ENCODE data around the gene CD84.

CD84 gene

DNA sequence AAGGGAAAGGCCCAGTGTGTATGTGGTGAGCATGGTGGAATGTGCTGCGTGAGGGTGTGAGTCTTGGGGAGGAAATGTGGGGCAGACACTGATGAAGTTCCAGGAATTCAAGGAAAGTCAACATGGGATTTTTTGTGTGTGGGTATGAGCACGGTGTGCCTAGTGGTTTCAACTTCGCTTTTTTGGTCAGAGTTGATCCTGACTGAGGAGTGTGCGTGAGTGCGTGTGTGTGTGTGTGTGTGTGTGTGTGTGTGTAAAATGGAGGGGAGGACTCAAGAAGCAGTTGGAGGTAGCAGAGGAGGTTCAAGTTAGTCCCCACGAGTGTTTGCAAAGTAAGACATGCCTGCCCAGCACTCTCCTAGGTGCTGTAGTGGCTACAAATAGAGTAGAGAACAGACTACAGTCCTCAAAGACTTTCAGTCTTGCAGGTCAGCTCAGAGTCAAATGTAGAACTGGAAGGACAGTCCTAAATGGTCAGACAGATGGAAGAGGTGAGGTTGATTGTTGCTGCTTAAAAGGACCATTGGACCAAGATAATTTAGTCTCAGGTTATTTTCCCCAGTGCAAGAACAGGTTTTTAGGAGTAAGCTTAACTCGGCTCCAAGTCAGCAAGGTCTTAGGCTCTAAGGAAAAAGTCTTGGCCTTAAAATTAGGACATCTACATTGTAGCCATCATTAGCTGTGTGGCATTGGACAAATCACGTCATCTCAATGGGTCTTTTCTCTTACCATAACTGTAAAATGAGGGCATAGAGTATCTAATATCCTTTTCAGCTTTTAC, 42.5 kb upstream of the CD84 start:
- no peak overlapping the region for H3K4me3 ChIP-seq (ENCODE audit: low read length)
- WGBS = 87% methylated on average over 8 of the region's 8 CpGs
- H3K9me3 ChIP-seq (ENCODE audit: insufficient read depth, low read depth, low read length) = peaks cover 4% of the 10 kb centered on the region; the same call in 1 of the 2 replicates
- no peak overlapping the region for H3K9ac ChIP-seq (ENCODE audit: low read depth, low read length)
- H3K36me3 ChIP-seq (ENCODE audit: insufficient read depth, low read length) = no peaks in the 10 kb centered on the region
- no peak overlapping the region for H3K27ac ChIP-seq (ENCODE audit: low read depth, low read length)
- H3K4me1 ChIP-seq (ENCODE audit: insufficient read depth, low read length) = no peaks in the 10 kb centered on the region
- no peaks in the 10 kb centered on the region for H3K27me3 ChIP-seq (ENCODE audit: insufficient read depth, low read length)

DNA sequence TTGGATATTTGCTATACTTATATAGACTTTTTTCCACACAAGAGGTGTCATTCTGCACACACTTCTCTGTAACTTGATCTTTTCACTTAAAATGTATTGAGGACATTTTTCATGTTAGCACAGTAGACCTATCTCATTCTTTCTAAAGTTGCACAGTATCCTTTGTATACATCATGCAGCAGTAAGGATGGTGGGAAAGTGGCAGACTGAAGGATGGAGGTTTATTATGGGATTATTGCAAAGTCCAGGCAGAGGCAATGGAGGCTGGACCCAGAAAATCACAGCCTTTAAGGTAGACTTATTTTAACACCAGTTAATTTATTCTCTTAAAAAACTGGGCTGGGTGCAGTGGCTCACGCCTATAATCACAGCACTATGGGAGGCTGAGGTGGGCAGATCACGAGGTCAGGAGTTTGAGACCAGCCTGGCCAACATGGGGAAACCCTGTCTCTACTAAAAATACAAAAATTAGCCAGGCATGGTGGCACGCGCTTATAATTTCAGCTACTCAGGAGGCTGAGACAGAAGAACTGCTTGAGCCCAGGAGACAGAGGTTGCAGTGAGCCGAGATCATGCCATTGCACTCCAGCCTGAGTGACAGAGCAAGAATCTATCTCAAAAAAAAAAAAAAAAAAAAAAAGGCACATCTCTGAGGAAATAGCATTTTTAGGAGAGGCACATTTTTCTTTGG, 41.8 kb upstream of the CD84 start:
- Histone ChIP-seq H3K4me3 (ENCODE audit: low read length) (no peak overlapping the region), H3K4me1 (ENCODE audit: insufficient read depth, low read length) (no peaks in the 10 kb centered on the region), H3K9ac (ENCODE audit: low read depth, low read length) (no peak overlapping the region), H3K36me3 (ENCODE audit: insufficient read depth, low read length) (no peaks in the 10 kb centered on the region), H3K27ac (ENCODE audit: low read depth, low read length) (no peak overlapping the region), H3K27me3 (ENCODE audit: insufficient read depth, low read length) (no peaks in the 10 kb centered on the region), H3K9me3 (ENCODE audit: insufficient read depth, low read depth, low read length) (peaks cover 4% of the 10 kb centered on the region; the same call in 1 of the 2 replicates)
- WGBS = 95% methylated on average over 5 of the region's 5 CpGs

DNA sequence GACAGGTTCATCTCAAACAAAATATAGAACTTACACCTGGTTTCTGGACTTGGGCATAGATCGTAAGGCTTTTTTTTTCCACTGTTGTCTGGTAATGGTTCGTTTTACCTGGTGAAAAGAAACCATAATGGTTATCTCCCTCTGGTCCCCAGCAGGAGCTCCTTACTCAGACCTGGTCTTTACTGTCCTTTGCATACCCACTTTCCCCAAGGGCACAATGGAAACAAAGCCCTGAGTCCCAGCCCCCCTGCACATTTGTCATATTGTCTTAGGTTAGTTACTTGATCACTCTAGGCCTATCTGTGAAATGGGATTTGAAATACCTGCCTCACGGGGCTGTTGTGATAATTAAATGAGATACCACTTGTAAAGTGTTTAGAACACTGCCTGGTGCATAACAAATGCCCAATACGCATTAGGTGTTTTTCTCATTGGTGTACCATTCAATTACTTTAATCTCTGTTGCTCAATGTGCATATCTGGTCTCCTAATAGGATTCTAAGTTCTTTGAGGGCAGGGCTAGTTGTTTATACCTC, 40.5 kb upstream of the CD84 start:
- no peak overlapping the region for H3K4me3 ChIP-seq (ENCODE audit: low read length)
- no peaks in the 10 kb centered on the region for H3K27me3 ChIP-seq (ENCODE audit: insufficient read depth, low read length)
- no peak overlapping the region for H3K9ac ChIP-seq (ENCODE audit: low read depth, low read length)
- 85% methylated on average over 4 of the region's 4 CpGs for WGBS
- H3K36me3 ChIP-seq (ENCODE audit: insufficient read depth, low read length) = no peaks in the 10 kb centered on the region
- peaks cover 4% of the 10 kb centered on the region; the same call in 1 of the 2 replicates for H3K9me3 ChIP-seq (ENCODE audit: insufficient read depth, low read depth, low read length)
- no peaks in the 10 kb centered on the region for H3K4me1 ChIP-seq (ENCODE audit: insufficient read depth, low read length)
- no peak overlapping the region for H3K27ac ChIP-seq (ENCODE audit: low read depth, low read length)

DNA sequence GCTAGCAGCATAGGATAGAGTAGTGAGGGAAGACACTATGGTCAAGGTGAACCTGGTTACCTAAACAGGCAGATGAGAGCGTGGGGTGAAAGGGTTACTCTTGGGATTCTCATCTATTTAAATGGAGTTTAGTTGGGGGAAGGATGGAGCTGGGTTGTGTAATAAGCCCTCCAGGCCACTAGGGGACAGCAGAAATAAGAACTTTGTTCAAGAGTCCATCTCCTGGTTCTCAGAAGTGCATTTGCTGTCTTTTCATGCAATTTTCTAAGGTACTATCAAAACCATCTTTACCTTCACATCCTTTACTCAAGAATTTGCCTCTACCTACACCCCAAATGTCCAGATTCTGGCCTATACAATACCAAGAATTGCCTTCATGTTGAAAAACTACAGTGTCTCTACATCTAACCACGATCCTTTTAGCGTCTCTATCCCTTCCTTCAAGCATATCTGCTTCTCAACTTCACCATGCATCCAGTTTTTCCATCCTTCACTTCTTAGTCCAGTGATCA, 39.5 kb upstream of the CD84 start:
- Histone ChIP-seq H3K4me3 (ENCODE audit: low read length) (no peak overlapping the region), H3K27ac (ENCODE audit: low read depth, low read length) (no peak overlapping the region)
- WGBS = 93% methylated on average over 3 of the region's 3 CpGs

DNA sequence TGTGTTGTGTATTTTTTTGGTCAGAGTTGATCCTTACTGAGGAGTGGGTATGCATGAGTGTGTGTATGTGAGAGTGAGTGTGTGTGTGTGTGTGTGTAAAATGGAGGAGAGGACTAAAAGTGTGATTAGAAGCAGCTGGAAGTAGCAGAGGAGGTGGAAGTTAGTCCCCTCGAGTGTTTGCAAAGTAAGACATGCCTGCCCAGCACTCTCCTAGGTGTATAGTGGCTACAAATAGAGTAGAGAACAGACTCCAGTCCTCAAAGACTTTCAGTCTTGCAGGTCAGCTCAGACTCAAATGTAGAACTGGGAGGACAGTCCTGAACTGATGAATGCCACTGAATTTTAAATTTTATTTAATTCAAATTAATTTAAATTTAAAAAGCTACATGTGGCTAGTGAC, 39.0 kb upstream of the CD84 start:
- no peak overlapping the region for H3K27ac ChIP-seq (ENCODE audit: low read depth, low read length)
- no peaks in the 10 kb centered on the region for H3K4me1 ChIP-seq (ENCODE audit: insufficient read depth, low read length)
- 78% methylated on average over 1 of the region's 1 CpG for whole genome bisulfite sequencing

More for the DNA sequence above, 39.5 kb upstream of the CD84 start:
- Histone ChIP-seq H3K4me1 (ENCODE audit: insufficient read depth, low read length) (no peaks in the 10 kb centered on the region), H3K9ac (ENCODE audit: low read depth, low read length) (no peak overlapping the region), H3K9me3 (ENCODE audit: insufficient read depth, low read depth, low read length) (peaks cover 4% of the 10 kb centered on the region; the same call in 1 of the 2 replicates), H3K27me3 (ENCODE audit: insufficient read depth, low read length) (no peaks in the 10 kb centered on the region), H3K36me3 (ENCODE audit: insufficient read depth, low read length) (no peaks in the 10 kb centered on the region)

DNA sequence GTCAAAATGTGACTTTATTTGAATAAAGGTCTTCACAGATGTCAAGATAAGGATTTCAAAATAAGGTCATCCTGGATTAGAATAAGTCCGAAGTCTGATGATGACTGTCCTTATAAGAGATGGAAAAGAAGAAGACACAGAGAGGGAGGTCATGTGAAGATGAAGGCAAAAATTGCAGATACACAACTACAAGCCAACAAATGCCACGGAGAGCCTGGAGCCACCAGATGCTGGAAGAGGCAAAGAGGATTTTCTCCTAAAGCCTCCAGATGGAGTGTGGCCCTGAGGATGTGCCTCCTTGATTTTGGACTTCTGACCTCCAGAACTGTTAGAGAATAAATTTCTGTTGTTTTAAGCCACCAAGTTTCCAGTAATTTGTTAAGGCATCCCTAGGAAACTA, 36.4 kb upstream of the CD84 start:
- WGBS = 93% methylated on average over 2 of the region's 2 CpGs
- peaks cover 4% of the 10 kb centered on the region; the same call in 1 of the 2 replicates for H3K9me3 ChIP-seq (ENCODE audit: insufficient read depth, low read depth, low read length)
- H3K27me3 ChIP-seq (ENCODE audit: insufficient read depth, low read length) = no peaks in the 10 kb centered on the region
- no peaks in the 10 kb centered on the region for H3K4me1 ChIP-seq (ENCODE audit: insufficient read depth, low read length)
- H3K4me3 ChIP-seq (ENCODE audit: low read length) = no peak overlapping the region
- H3K36me3 ChIP-seq (ENCODE audit: insufficient read depth, low read length) = no peaks in the 10 kb centered on the region
- no peak overlapping the region for H3K9ac ChIP-seq (ENCODE audit: low read depth, low read length)
- no peak overlapping the region for H3K27ac ChIP-seq (ENCODE audit: low read depth, low read length)

More for the DNA sequence above, 39.0 kb upstream of the CD84 start:
- Histone ChIP-seq H3K9ac (ENCODE audit: low read depth, low read length) (no peak overlapping the region), H3K27me3 (ENCODE audit: insufficient read depth, low read length) (no peaks in the 10 kb centered on the region), H3K9me3 (ENCODE audit: insufficient read depth, low read depth, low read length) (peaks cover 4% of the 10 kb centered on the region; the same call in 1 of the 2 replicates), H3K36me3 (ENCODE audit: insufficient read depth, low read length) (no peaks in the 10 kb centered on the region), H3K4me3 (ENCODE audit: low read length) (no peak overlapping the region)

DNA sequence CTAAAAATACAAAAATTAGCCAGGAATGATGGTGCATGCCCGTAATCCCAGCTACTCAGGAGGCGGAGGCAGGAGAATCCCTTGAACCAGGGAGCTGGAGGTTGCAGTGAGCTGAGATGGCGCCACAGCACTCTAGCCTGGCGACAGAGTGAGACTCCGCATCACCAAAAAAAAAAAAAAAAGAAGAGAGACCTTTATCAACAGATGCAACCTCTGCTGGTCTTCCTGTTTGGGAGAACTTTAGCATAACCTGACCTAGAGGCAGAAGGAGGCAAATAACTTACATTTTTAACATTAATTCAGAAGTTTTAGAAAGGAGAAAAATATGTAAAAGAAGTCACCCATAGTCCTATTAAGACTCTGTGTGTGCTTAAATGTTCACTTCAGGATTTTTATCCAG, 35.1 kb upstream of the CD84 start:
- 89% methylated on average over 5 of the region's 5 CpGs for WGBS

DNA sequence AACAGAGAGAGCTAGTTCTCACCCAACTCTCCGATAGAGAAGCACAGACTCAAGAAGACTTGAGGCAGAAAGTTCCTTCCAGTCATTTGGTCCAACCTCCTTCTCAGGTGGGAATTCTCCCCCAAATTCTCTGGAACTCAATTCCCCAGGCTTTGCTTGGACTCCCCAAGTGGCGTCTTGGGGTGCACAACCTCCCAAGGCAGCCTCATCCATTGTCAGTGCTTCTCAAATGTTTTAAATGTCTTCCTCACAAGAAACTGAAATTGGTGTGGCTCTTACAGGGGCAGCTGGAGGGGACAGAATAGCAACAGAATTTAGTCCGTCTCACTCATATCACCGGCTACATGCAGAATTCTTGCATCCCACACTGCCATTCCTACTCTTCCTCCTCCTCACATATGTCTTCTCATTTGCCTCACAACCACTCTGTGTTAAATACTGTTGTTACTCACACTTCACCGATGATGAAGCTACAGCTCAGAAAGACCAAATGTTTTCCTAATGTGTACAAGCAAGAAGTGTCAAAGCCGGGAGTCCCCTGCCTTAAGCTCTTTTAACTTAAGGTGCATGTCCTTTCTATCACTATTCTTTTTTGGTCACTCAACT, 33.4 kb upstream of the CD84 start:
- Histone ChIP-seq H3K36me3 (ENCODE audit: insufficient read depth, low read length) (no peaks in the 10 kb centered on the region), H3K9me3 (ENCODE audit: insufficient read depth, low read depth, low read length) (no peaks in the 10 kb centered on the region), H3K4me1 (ENCODE audit: insufficient read depth, low read length) (no peaks in the 10 kb centered on the region), H3K27me3 (ENCODE audit: insufficient read depth, low read length) (no peaks in the 10 kb centered on the region), H3K27ac (ENCODE audit: low read depth, low read length) (no peak overlapping the region), H3K4me3 (ENCODE audit: low read length) (no peak overlapping the region), H3K9ac (ENCODE audit: low read depth, low read length) (no peak overlapping the region)
- WGBS = 94% methylated on average over 6 of the region's 6 CpGs

More for the DNA sequence above, 35.1 kb upstream of the CD84 start:
- H3K4me3 ChIP-seq (ENCODE audit: low read length) = no peak overlapping the region
- H3K27me3 ChIP-seq (ENCODE audit: insufficient read depth, low read length) = no peaks in the 10 kb centered on the region
- H3K9ac ChIP-seq (ENCODE audit: low read depth, low read length) = no peak overlapping the region
- peaks cover 4% of the 10 kb centered on the region; the same call in 1 of the 2 replicates for H3K9me3 ChIP-seq (ENCODE audit: insufficient read depth, low read depth, low read length)
- H3K36me3 ChIP-seq (ENCODE audit: insufficient read depth, low read length) = no peaks in the 10 kb centered on the region
- no peaks in the 10 kb centered on the region for H3K4me1 ChIP-seq (ENCODE audit: insufficient read depth, low read length)
- no peak overlapping the region for H3K27ac ChIP-seq (ENCODE audit: low read depth, low read length)

DNA sequence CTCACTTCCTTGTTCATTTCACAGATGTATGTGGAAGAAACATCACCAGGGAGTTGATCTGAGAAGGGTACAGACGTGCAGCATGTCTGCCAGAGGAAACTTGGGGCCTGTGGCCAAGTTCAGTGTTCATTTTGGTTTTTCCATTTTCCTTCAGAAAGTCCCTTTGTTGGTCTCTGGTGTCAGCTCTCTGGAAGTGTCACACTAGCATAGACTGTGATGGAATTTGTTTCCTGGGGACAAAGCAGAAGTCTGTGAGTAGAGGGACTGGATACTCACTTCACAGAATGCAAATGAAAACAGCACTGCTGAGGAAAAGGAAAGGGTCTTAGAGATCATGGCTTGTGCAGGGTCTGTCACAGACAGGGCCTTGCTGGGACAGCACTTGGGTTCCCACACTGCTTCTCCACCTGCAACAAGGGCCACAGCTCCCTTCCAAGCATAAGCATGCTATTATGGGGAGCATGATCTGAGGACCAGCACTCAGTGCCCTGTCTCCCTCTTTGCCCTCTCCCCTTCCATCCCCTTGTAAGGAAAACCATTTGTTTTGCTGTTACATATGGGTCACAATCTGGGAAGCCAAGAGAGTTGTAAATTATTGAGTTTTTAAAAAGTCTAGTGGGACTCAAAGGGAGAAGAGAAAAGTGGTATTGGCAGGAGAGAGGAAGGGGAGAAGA, 31.4 kb upstream of the CD84 start:
- H3K27me3 ChIP-seq (ENCODE audit: insufficient read depth, low read length) = no peaks in the 10 kb centered on the region
- no peaks in the 10 kb centered on the region for H3K4me1 ChIP-seq (ENCODE audit: insufficient read depth, low read length)
- H3K4me3 ChIP-seq (ENCODE audit: low read length) = no peak overlapping the region
- H3K9me3 ChIP-seq (ENCODE audit: insufficient read depth, low read depth, low read length) = no peaks in the 10 kb centered on the region
- H3K9ac ChIP-seq (ENCODE audit: low read depth, low read length) = no peak overlapping the region
- H3K27ac ChIP-seq (ENCODE audit: low read depth, low read length) = no peak overlapping the region
- WGBS = 70% methylated on average over 1 of the region's 1 CpG
- no peaks in the 10 kb centered on the region for H3K36me3 ChIP-seq (ENCODE audit: insufficient read depth, low read length)

DNA sequence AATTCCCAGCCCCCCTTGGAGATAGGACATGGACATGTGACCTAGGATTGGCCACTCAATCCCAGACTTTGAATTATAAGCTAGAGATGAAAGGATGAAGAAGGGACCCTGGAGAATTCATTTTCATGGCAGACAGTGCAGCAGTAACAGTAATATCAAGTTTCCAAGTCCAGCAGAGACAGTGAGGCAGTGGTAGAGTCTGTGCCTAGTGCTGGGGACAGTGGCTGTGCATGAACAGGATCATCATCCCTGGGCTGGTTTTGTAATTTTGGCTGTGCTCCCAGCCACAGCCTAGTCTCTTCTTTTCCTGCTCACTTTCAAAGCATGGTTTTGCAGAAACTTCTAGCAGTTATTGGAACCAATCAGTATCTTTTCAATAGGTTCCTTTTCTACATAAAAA, 29.6 kb upstream of the CD84 start:
- Histone ChIP-seq H3K36me3 (ENCODE audit: insufficient read depth, low read length) (no peaks in the 10 kb centered on the region), H3K4me3 (ENCODE audit: low read length) (no peak overlapping the region), H3K9ac (ENCODE audit: low read depth, low read length) (no peak overlapping the region), H3K4me1 (ENCODE audit: insufficient read depth, low read length) (no peaks in the 10 kb centered on the region), H3K9me3 (ENCODE audit: insufficient read depth, low read depth, low read length) (no peaks in the 10 kb centered on the region), H3K27ac (ENCODE audit: low read depth, low read length) (no peak overlapping the region), H3K27me3 (ENCODE audit: insufficient read depth, low read length) (no peaks in the 10 kb centered on the region)

Measured in HUES64 (cell line).